Measurements from ENCODE around the gene IGF2R. TPM values are rescaled to one million over a fixed set of nuclear protein-coding genes. Genes with fewer than 3 reads are reported as not detected.
"Not testable (repeated sequence)": the region's sequence is repeated elsewhere in the genome, so short reads cannot be mapped to it uniquely, and the experiment has no call there.

IGF2R gene
- polyA plus RNA-seq, 12 donors = 74.0 to 149 (median 125) TPM; not detected in 1

DNA sequence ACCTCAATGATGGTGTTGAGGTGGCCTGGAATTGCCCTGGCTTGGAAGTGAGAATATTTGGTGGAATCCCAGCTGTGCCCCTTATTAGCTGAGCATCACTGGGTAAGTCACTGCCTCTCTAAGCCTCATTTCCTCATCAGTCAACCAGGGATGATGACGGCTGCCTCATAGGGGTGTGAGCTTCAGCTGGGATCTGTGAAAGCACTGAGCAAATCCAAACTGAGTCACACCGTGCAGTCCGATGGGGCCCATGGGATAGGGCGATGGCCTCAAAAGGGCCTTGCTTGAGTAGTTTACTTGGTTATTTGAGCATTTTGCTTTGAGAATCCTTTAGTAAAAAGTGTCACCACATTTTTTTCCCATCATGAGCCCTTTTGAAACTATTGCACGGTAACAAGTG is 153.9 kb downstream of the IGF2R start:
- no peak for DNase-seq

DNA sequence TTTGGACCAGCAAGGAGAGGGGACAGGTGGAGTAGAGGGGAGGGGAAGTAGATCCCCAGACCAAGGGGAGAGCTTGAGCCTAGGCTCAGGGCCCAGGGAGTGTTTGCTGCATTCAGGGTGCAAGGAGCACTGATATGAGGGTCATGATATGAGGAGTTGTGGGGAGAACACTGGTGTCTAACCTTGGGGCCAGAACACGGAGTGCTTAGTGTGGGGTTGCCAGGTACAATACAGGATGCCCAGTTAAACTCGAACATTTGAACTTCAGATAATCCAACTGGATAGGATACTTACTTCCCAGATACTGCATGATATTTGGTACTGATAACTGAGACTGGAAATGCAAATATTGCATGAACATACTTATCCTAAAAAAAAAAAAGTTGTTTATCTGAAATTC is 155.1 kb downstream of the IGF2R start:
- DNase-seq = no peak

DNA sequence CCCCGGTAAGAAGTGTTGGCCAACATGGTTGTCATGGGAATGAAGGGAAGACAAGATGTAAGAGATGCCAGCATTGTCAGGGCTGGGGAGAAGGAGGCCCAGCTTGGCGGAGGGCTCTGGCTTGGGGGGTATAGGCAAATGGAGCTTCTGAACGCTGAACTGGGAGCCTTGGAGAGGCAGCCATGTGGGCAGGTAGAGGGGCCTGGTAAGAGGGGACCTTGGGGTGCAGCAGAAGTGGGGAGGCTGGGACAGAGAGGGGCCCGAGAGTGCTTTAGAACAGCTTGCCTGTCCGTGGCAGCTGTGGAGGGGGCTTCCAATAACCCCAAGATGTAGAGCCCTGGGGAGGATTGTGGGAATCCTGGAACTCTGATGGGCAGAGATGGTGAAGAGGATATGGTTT is 155.7 kb downstream of the IGF2R start:
- DNase-seq = no peak

DNA sequence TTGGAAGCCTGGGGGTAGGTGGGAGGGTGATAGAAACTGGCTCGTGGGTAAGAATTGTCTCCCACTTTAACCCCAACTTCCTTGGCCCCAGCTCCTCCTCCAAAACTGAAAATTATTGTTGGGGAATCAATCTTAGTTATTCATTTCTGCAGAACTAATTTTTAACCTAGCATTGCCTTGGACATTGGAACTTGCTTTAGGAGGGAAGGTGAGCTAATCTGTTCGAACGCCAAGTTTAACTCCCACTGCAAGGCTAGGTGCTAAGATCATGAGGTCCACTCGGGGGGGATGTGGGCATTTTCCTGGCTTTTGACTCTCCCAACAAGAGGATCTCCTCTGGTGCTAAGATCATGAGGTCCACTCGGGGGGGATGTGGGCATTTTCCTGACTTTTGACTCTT is 156.2 kb downstream of the IGF2R start:
- not testable (repeated sequence) for DNase-seq

DNA sequence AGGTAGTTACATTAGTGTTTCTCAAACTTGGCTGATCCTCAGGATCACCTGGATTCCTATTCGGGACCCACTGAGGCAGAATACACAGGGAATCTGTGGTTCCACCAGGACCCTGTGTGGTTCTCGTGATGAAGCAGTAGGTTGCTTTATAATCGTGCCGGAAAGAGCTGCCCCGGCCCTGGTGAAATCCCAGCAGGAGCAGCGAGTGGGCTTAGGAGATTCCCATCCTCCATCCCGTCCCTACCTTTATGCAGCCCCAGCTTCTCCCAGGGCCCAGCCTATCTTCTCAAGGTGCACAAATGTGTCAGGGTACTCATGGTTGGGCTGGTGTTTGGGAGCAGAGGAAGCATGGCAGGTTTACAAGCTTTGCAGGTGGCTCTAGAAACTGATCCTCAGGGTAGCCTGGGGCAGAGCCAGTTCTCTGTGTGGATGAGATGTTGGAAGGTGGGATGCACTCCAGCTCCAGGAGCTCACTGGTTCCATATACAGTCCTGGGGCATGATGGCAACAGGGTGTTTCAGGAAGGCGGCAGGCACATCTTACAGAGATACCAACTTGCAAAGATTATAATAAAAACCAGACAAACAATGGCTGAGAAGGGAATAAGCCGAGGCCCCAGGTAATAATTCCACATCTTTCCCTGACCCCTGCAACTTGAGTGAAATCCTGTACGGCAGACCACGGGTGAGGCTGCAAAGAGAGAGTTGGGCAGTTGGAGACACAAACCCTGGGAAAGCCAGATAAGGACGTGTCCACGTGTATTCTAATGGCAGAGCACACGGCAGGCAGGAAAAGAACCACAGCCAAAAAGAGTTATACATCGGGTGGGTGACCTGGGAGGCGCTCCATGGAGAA is 158.6 kb downstream of the IGF2R start:
- no peak for DNase-seq

DNA sequence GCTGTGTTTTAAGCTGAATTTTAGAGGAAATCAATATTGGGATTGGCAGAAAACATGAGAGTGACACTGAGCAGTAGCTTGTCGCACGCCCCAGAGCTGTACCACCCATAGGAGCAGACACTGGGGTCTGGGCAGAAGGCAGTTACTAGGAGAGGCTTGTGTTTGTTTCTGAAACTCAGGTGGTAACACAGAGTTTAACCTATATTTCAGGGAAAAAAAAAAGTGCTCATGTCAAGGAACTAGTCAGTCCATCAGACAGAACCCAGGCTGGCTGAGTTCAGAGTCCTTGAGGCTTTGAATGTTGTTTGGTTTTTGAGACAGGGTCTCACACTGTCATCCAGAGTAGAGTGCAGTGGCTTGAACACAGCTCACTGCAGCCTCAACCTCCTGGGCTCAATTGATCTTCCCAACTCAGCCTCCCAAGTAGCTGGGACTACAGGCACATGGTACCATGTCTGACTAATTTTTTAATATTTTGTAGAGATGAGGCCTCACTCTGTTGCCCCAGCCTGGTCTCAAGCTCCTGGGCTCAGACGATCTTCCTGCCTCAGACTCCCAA is 159.3 kb downstream of the IGF2R start:
- no peak for DNase-seq

DNA sequence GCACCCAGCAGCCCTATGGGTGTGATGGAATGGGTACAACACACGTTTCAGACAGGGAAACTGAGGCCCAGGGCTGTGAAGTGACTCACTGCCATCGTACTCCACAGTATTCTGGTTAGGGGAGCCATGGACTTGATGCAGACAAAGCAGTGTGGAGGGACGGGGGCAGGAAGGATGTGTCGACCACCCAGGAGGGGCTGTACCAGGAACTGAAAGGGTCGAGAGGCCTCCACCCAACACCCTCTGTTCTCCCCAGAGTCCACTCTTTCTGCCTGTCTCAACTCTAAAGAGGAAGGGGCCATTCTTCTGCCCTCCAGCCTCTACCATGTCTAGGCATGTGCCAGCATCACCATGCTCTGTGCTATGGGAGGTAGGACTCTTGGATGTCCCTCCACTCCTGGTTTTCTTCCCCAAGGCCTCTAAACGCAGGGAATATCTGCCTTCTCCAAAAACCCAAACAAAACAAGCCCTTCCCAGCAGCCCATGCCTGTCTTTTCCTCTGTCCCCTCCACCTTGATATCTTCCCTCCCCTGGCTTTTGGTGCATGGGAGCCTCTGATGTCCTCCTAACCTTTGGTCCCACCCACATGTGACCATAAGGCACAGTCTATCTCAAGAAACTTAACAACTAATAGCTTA is 160.1 kb downstream of the IGF2R start:
- DNase-seq = no peak

DNA sequence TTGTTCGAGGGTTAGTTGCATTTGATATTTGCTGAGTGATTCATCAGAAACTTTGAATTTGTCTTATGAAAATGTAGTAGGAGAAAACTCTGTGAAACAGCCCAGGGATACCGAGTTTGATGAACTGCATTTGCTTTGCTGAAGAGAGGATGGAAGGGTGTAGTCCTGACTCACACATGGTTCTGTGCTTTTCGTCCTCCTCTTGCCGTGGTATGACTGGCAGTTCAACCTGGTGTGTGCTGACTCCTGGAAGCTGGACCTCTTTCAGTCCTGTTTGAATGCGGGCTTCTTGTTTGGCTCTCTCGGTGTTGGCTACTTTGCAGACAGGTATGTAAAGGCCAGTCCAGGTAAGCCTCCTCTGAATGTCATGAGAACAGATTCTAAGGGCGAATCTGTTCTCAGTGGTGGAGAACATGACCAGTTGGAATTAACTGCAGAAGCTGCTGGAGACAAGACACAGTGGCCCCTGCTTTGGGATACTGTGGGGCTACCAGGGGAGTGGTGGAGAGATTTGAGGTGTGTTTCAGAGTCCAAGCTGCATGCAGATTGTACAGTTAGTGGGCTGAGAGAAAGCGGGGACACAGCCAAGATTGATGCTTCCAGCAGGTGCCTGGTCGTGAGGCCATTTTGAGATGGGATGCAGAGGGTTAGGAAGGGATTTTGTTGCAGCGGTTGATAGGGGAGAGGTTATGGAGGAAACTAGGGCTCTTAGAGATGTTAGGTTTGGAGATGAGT is 161.2 kb downstream of the IGF2R start:
- no peak for DNase-seq

DNA sequence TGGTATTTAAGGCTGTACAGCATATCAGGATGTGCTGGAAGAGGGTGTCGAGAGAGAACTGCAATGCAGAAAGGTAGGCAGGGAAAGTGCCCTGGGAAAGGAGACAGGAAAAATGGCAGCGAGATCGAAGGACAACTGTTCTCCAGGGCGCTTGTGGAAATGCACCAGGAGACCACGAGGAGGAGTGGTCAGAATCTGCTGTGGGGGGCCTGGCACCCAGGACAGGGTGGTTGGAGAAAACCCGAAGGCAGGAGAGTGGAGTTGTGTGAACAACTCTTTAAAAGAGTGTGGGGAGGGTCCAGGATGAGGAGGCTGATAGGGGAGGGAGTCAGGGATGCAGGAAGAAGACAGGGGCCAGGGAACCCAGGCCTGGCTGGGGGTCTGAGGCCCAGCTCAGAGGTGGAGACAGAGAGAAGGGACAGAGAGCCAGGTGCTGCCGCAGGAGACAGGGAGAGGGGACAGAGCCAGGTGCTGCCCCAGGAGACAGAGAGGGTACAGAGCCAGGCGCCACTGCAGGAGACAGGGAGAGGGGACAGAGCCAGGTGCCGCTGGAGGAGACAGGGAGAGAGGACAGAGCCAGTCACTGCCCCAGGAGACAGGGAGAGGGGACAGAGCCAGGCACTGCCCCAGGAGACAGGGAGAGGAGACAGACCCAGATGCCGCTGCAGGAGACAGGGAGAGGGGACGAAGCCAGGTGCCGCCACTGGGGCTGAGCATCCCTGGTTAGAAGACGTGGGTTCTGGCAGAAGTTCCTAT is 162.0 kb downstream of the IGF2R start:
- no peak for DNase-seq

DNA sequence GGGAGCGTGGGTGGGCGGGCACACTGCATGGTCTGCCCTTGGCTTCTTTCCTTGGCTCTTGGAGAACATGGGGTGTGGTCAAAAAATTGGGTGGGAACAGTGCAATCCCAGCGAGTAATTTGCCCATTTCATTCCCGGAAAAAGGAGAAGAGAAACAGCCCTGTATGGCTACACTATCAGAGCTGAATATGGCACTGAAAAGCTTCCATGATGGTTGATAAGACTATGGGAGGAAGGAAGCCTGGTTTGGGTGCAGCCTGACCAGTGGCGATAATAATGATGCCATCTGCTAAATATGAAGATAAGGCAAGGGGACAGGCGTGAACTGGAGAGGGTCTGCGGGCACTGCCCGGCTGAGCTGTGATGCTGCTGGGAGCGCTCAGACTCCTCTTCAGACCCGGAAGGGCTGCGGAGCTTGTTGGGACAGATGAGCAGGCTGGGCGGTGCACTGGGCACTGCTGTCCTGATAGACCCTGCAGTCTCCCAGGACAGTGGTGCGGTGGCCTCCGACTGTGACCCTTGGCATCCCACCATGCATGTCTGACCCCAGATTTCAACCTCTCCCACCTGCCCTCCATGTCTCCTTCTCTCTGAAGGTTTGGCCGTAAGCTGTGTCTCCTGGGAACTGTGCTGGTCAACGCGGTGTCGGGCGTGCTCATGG is 162.9 kb downstream of the IGF2R start:
- DNase-seq = no peak

DNA sequence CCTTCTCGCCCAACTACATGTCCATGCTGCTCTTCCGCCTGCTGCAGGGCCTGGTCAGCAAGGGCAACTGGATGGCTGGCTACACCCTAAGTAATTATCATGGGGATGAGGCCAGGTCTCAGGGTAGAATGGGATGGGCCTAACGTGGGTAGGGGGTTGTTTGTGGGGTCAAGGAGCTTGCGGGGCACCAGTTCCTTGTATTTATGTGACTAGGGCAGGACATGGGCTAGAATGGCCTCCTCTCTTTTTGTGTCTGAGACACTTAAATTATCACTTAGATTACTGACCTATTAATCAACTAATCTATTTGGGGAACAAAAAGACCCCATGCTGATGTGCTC is 163.4 kb downstream of the IGF2R start:
- no peak for DNase-seq

DNA sequence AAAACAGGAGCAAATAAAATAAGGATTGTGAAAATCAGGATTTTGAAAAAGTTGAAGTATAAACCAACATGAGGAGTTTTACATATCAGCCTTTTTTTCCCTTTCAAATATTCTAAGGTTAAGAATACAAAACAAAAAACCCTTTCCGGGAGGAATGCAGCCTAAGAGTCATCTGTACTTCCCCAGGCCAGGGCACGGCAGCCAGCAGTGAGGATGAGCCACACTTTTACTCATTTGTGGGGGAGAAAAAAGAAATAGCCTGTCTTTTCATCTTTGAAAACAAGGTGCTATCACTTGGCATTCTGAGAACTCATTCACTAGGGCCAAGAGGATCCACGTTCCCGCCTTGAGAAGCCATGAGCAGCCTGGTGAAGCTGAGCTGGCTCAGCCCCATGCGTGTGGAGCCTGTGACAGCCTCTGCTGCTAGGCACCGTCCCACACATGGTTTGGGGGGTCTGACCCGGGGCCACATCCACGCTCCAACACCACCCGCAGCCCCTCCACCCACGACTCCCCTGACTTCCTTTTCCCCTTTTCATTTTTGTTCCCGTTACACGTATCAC is 164.0 kb downstream of the IGF2R start:
- no peak for DNase-seq

DNA sequence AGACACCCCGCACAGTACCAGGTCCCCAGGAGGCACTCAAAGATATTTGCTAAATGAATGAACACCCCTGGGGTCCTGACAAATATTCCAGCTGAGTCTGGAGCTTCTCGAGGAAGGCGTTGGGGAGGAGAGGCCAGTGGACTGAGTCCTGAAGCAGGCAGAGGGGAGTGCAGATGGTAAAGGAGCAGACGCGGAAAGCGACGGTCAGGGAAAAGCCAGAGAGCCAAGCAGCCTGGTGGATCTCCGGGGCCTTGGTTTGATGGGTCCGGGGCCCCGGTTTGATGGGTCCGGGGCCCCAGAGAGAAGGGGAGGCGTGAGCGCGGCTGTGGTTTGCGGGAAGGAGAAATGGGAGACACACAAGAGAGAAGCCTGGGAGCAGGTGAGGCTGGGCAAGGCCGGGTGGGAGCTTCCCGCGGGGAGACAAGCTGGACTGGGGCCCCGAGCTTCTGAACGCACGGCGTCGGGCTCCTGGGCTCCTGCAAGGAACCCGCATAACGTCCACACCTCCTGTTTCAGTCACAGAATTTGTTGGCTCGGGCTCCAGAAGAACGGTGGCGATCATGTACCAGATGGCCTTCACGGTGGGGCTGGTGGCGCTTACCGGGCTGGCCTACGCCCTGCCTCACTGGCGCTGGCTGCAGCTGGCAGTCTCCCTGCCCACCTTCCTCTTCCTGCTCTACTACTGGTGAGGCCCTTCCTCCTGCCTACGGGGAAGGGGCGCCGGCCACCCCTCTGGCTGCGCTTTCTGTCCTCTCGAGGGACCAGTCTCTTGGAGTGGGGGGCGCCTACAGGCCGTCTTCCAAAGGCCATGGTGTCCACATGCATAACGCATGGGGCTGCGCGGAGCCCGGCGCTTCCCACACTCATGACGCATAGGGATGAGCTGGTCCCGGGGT is 164.8 kb downstream of the IGF2R start:
- no peak for DNase-seq

DNA sequence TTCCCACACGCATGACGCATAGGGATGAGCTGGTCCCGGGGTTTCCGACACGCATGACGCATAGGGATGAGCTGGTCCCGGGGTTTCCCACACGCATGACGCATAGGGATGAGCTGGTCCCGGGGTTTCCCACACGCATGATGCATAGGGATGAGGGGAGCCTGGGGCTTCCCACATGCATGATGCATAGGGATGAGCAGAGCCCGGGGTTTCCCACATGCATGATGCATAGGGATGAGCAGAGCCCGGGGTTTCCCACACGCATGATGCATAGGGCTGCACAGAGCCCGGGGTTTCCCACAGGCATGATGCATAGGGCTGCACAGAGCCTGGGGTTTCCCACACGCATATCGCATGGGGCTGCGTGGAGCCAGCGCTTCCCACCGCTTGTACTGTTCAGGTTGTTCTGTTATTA is 165.5 kb downstream of the IGF2R start:
- not testable (repeated sequence) for DNase-seq

DNA sequence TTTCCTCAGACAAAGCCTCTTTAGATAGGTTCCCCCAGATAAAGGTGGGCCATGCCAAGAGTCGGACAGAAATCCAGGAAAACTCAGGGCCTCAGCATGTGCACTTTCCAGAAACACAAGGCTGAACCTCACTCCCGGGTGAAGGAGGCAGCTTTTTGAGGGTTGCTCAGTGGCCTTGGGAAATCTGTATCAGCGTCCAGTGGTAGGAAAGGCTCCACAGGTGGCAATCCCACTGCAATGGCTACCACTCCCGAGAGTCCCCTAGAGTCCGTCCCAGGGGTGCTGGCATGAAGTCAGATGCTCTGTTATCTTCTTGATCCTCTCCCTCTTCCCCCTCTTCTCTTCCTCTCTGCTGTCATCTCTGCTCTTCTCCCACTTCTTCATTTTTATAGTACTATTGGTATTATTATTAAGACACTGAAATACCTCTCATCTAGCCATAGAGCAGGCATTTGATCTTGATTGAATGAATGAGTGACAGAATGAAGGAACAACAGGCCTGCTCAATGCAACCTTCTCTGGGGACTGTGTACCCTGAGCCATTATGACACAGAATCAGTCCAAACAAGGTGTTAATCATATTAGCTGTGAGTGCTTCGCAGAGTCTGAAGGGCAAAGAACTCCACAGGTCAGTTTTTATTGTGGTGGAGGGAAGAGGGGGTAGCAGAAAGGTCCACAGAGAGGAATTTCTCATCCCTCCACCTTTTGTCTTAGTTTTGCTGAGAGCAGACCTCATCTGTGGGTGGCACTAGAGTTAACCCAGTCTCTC is 166.1 kb downstream of the IGF2R start:
- no peak for DNase-seq

DNA sequence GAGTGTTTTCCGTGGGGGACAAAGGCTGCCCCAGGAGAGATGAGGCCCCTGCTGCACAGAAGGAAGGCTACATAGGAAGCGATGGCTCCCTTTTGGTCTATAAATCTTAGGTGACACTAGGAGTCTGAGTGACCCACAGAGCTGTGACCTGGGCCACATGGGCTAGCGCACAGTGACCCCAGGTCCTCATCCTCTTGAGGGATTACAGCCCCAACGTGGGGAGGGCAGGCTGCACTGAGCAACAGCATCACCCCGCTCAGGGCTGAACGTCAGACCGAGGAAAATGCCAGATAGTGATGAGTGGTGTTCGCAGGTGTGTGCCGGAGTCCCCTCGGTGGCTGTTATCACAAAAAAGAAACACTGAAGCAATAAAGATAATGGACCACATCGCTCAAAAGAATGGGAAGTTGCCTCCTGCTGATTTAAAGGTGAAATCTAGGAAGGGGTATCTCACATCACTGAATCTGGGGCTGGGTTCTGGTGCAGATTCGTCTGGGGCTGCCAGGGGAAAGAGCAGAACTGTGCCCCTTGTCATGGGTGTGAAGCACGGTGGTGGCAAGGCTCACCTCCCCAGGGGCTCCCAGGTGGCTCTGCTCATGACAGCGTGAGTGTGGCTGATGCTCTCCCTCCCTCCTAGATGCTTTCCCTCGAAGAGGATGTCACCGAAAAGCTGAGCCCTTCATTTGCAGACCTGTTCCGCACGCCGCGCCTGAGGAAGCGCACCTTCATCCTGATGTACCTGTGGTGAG is 167.2 kb downstream of the IGF2R start:
- no peak for DNase-seq

DNA sequence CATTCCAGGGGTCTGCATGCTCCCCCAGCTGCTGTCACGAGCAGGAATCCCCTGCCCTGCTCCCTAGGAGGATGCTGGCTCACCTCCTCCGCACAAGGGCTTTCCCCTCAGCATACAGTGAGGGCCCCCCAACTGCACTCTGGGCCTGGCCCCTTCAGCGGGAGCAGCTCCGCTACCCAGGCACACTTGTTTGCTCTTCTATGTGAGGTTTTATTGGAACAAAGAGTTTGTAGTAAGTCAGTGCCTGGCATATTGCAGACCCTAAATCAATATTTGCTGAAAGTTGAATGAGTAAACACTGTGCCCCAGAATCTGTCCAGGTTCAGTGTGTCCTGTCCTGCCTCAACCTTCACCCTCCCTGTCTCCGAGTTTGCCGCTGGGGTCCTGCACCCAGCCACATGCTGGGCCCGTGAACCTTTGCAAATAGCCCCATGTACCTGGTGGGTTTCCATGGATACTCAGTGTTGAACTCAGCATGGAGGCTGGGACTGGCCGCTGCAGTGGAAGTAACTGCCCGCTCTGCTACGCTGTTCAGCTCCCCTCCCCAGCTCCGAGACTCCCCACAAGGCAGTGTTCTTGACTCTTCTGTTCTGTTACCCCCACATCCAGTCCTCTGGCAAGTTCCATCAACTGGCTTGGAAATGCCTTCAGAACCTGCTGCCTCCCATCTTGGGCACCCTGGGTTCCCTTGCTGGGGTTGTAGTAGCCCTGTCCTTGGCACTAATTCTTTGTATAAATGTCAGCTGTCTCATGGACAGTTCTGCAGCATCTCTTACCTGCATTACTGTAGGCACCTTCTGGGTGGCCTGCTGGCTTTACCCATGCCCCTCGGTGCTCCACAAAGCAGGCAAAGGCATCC is 168.5 kb downstream of the IGF2R start:
- DNase-seq = no peak
